AG08395 (cell line): ENCODE data around the gene ITIH4.
"Not testable (repeated sequence)": the region's sequence is repeated elsewhere in the genome, so short reads cannot be mapped to it uniquely, and the experiment has no call there.

Experiments
- DNase-seq: peaks from one replicate; pipeline ENCODE4 v3.0.0; 2012; ENCODE audit warnings: mixed read lengths, low spot score

ITIH4 gene

GRCh38 chr3:52782412-52783210 lies 47.9 kb downstream of the ITIH4 start:
- no peak for DNase-seq

GRCh38 chr3:52781741-52782140 lies 48.7 kb downstream of the ITIH4 start:
- no peak for DNase-seq

DNA sequence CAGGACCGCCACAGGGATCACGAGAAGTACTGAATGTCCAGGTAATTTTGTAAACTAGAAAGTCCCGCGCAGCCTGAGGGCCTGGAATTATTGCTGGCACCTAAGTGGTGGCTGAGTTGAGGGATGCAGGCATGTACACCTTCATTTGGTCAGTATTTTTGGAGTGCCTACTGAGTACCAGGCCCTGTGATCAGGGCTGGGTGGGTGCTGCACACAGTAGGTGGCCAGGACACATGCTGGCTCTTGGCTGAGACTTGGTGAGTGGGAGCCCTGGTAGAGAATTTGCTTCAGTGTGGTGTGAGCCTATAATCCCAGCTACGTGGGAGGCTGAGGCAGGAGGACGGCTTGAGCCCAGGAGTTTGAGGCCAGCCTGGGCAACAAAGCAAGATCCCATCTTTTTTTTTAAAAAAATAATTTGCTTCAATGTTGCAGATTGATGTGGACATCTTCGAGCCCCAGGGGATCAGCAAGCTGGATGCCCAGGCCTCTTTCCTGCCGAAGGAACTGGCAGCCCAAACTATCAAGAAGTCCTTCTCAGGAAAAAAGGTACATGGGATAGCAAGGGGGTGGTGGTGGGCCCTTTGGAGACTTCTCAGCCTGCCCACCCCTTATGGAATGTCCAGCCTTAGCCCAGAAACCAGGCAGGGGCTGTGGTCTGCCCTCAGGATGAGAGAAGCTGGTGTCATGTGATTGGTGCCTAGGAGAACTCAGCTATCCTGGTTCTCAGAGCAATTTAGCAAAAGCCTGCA lies 50.5 kb downstream of the ITIH4 start:
- DNase-seq: no peak

DNA sequence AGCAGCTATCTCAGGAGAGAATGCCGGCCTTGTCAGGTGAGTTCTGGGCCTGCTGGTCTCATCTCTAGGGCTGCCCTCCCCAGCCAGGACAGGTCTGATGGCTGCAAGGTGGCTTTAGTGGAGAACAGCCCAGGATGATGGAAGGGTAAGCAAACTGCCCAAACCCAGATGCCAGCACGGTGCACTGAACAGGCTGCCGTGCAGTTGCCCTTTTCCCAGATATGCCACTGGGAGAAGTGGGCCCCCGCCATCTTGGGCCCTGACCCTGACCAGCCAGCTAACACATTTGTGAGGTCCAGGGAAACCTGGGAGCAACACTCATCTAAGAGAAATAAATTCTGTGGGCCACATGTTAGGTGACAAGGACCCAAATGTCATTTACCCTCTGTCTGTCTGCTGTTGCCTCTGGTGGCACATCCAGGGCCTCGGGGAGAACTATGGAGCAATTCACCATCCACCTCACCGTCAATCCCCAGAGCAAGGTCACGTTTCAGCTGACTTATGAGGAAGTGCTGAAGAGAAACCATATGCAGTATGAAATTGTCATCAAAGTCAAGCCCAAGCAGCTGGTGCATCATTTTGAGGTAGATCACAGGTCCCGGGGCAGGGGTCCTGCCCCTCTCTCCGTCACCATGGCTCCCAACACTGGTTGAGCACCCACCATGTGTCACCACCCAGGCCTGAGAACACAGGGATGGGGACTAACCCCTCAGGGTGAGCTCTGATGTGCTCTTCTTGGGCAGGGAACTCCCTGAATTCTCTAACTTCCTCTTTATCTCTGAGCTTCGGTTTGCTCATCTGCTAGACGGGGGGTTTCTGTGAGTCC lies 51.2 kb downstream of the ITIH4 start:
- no peak for DNase-seq

- no peak for DNase-seq
These were observed 52.3 kb downstream of the ITIH4 start for GRCh38 chr3:52777959-52778805.

GRCh38 chr3:52777127-52777958 lies 53.1 kb downstream of the ITIH4 start, which contains the start of gene ITIH1:
Gene ITIH1 (plus strand): TSS chr3:52777599. CDS start chr3:52777616, 17 bp downstream.
- DNase-seq: no peak

DNA sequence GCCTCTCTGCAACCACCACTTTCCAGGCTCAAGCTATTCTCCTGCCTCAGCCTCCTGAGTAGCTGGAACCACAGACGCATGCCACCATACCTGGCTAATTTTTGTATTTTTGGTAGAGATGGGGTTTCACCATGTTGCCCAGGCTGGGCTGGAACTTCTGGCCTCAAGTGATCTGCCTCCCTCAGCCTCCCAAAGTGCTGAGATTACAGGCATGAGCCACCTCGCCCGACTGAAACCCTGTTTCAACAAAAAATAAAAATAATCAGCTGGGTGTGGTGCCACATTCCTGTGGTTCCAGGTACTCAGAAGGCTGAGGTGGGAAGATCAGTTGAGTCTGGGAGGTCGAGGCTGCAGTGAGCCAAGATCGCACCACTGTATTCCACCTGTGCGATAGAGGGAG lies 54.0 kb downstream of the ITIH4 start:
- not testable (repeated sequence) for DNase-seq

DNA sequence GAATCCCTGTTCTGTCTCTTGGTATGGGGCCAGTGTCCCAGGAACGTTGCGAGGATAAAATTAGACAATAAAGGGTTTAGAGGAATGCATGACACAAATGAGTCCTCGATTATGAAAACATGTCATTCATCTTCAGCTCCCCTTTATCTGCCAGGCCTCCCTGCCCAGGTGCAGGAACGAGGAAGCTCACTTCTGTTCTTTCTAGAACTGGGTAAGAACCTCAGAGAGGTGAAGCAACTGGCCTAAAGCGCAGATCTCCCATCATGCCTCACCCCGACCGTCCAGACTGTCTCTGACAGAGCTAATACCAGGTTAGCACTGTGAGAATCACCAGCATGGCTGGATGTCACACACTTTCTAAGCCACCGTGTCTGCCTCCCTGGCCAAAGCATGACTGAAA lies 54.6 kb downstream of the ITIH4 start:
- no peak for DNase-seq

DNA sequence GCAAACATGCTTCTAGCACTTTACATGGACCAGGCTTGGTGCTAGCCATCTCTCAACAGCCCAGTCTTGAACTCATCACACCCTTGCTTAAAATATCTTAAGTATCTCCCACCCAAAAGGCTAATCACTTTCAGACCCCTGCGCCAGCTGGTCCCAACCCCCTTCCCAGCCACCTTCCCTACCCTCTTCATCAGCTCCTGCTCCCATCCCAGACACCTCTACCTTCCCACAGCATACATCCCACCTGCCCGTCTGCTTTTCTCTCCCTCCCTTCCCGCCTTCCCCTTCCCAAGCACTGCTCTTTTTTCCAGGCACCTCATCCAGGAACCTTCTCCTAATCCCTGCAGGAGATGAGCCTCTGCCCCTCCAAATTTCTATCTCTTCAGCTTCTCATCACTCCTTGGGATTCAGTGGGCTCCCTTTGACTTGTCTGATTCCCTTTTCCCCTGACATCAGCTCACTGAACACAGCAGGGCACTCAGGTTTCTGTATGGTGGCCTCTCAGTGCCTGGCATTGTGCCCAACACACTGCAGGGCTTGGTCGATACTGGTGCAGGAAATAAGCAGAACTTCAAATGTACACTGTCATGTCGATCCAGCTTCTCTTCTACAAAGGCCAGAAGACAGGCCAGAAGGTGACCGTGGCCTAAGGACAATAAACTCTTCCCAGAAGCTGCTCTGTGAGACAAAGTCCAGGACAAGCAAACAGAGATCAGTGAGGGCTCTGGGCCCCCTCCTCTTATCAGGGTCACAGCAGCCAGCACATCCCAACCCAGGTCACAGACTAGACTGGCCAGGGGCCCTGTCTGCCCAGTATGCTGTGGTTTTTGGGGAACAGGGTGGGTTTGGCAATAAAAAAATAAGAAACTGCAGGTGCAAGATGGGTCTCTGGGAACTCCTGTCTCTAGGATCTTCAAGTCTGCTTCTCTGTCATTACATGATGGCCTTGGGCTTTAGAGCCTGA lies 55.3 kb downstream of the ITIH4 start:
- DNase-seq: no peak

DNA sequence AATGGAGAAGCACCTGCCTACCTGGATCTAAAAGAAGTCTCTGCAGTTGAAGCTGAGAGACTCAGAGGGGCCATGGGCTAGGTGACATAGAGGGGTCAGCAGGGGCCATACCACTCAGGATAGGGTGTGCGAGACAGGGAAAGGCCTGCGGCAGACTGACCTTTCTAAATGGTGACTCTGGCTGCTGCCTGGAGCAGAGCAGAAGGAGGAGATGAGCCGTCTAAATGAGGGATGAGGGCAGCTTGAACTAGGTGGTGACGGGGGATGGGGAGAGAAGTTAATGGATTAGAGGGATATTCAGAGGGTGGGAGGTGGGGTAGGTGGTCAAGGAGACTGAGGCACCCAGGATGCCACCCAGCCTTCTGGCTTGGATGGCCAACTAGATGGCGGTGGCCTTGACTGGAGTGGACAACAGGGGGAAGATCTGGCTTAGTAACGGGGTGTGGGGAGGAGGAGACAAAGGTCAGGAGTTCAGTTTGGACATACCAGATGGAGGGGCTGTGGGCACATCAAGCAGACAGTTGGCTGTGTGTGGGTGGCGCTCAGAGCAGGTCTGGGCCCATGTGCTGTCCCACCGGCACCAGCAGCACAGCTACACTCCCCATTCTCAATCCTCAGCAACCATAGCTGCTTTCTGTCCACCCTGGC lies 56.3 kb downstream of the ITIH4 start:
- DNase-seq: no peak

DNA sequence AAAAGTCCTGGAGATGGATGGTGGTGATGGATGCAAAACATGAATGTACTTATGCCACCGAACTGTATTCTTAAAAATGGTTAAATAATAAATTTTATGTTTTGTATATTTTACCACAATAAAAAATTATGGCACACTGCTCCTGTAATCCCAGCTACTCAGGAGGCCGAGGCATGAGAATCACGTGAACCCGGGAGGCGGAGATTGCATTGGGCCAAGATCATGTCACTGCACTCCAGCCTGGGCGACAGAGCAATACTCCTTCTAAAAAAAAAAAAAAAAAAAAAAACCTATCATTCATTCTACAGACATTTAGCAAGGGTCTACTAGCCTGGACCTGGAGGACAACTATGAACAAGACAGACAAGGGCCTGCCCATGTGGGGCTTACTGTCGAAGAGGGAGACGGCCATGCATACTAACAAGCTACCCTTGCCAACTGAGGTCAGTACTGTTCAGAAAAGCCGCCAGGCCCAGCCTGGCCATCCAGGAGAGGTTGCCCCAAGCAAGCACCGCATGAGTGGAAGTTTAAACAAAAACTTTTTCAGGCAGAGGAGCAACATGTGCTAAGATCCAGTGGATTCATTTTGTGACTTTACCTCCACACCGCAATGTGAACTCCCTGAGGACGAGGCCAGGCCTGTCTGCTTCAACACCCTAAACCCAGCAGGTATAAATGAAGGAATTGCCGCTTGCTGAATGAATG lies 57.0 kb downstream of the ITIH4 start:
- no peak for DNase-seq

DNA sequence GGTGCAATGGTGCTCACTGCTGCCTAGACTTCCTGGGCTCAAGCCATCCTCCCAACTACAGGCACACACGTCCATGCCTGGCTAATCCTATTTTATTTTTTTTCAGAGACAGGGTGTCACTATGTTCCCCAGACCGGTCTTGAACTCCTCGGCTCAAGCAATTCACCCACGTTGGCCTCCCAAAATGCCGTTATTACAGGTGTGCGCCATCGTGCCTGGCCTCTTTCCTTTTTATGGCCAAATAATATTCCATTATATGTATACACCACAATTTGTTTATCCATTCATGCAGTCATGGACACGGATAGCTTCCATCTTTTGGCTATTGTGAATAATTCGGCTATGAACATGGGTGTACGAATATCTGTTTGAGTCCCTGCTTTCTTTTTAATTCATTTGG lies 58.8 kb downstream of the ITIH4 start:
- DNase-seq: no peak

DNA sequence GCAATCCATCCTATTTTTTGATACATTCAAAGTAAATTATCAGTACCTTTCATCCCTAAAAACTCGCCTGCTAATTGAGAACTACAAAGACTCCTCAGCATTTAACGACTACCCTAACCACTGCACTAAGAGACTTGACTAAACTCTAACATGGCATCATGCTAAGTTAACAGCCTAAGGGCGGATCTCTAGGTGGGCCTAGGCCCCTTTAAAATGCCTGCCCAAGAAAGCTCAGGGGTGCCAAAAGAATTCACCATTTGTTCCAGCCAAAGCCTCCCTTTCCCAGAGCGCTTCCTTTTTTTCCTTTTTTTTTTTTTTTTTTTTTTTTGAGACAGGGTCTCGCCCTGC lies 59.2 kb downstream of the ITIH4 start:
- no peak for DNase-seq

DNA sequence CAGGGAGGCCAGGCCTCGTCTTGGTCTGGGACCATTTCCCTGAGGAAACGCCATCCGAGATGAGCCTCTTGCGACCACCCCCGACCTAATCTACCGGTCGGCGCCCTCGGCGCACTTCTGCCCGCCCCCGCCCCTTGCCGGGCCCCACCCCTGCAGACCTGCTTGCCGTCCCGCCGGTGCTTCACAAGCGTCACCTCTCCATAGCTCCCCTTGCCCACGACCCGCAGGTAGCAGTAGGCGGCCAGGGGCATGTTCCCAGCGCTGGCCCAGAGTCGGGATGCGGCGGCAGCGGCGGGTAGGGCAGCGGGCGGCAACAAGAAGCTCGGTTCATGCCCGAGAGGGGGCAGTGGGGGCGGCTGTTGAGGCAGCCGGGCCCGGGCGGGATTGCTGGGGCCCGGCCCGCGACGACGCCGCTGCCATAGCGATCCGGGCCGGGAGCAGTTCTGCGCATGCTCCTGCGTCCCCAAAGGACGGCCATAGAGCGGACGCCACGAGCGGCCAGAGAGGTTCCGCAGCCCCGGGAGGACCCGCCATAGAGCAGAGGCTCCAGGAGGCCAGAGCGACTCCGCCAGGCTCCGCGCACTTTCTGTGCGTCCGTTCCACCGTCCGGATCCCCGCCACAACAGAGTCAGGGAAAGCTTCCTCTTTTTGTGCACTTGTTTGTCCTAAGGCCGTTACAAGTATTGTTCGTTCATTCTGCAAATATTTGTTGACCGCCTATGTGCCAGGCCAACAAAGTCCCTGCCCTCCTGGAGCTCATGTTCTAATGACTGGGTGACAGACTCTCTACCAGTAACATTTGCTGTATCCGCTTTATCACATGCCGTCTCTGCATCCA lies 59.8 kb downstream of the ITIH4 start, which contains the start of gene NEK4:
Gene NEK4, minus strand, starts transcription at position 445 of the 838 bp plus-strand sequence. Its CDS starts 194 bp downstream, at position 251.
- DNase-seq: peak; percentile 98

DNA sequence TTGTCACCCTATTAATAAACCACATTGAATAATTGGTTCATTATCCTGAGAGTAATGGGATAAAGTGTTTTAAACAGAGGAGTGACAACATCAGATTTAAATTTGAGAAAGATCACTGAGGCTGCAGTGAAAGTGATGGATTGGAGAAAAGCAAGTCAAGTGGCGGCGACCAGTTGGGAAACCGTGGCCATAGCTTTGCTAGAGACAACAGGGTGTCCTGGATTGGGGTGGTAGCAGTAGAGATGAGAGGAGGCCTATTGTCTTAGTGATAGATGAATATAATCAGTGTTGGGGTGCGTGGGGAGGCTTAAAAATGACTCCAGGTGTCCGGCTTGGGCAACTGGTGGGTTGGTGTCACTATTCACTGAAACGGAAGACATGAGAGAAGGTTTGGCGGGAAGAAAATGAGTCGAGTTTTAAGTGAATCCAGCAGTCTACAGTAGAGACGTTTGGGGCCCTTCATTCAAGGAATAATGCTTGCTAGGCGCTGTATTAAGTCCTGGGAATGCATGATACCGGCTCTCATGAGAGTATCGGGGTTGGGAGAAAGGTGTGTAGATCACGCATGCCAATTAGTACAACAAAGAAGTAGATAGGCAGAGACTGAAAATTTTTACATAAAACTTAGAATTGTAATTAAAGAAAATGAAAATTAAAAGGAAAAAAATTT lies 60.6 kb downstream of the ITIH4 start:
- DNase-seq: no peak

DNA sequence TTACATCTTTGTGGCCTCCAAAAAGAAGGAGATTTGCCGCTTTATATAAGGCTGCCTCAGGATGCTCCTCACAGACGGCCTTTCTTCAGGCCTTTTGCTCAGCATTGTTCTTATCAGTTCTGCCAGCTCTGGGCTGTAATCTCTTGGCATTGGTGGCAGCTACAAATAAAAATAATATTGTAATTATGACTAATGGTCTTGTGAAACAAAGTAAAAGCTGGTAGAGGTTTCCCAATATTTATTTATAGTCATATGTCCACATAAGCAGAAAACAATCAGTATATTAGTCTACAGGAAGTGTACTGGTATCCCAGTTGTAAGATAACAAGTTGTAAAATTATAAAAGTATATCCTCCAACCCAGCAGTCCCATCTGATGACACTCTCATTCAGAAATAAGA lies 67.0 kb downstream of the ITIH4 start:
- no peak for DNase-seq
